Measurements from ENCODE around the gene TRIML1.

- TF ChIP-seq POLR2AphosphoS5 (IDR thresholded peaks at IDR 0.05) (no peak), POLR2A (IDR thresholded peaks at IDR 0.05) (no peak), CTCF (IDR thresholded peaks at IDR 0.05) (no peak), EP300 (IDR thresholded peaks at IDR 0.05; ENCODE audit: low read depth) (no peak)
Observed at GRCh38 chr4:188111955-188112354, 27.3 kb upstream of the TRIML1 start.
